Measurements from ENCODE around the gene P2RY12.

Gene P2RY12

DNA sequence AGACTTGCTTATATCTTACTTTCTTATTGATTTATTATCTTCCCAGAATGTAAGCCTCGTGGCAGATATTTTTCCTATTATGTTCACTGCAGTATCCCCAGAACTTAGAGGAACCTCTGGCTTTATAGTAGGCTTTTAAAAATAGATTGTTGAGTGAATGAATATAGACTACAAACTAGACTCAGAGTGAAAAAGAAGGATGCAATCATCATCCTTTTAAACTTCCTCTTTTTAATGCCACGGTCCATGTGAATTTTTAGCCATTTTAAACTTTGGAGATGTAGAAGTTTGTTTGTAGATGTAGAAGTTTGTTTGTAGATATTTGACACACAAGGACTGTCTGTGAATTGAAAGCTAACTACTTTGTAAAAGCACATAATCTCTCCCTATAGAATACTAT is 7.2 kb upstream of the P2RY12 start:
- TF ChIP-seq, protein P1, sequence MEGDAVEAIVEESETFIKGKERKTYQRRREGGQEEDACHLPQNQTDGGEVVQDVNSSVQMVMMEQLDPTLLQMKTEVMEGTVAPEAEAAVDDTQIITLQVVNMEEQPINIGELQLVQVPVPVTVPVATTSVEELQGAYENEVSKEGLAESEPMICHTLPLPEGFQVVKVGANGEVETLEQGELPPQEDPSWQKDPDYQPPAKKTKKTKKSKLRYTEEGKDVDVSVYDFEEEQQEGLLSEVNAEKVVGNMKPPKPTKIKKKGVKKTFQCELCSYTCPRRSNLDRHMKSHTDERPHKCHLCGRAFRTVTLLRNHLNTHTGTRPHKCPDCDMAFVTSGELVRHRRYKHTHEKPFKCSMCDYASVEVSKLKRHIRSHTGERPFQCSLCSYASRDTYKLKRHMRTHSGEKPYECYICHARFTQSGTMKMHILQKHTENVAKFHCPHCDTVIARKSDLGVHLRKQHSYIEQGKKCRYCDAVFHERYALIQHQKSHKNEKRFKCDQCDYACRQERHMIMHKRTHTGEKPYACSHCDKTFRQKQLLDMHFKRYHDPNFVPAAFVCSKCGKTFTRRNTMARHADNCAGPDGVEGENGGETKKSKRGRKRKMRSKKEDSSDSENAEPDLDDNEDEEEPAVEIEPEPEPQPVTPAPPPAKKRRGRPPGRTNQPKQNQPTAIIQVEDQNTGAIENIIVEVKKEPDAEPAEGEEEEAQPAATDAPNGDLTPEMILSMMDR (IDR thresholded peaks at IDR 0.05; ENCODE audit: insufficient read depth, low read length, poor library complexity, severe bottlenecking): no peak
- H3K27me3 ChIP-seq (replicated peaks; ENCODE audit: control insufficient read depth, insufficient read depth, low read length): no peaks in the 10 kb centered on the region

DNA sequence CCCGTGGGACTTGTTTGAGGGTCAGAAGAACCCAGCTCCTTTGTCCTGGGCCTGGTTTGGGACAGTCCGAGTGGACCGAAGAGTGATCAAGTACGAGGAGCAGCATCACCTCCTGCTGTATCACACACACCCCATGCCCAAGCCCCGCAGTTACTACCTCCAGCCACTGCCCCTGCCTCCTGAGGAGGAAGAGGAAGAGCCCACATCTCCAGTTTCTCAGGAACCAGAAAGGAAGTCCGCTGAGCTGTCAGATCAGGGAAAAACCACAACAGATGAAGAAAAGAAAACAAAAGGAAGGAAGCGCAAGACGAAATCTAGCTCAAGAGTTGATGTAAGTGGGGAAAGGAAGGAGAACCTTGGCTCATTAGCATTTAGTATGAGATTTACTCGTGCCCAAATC is 3.3 kb upstream of the P2RY12 start:
- DNase-seq (ENCODE audit: extremely low read depth, insufficient read length): peak; percentile 30
- TF ChIP-seq, protein P1 (IDR thresholded peaks at IDR 0.05; ENCODE audit: insufficient read depth, low read length, poor library complexity, severe bottlenecking): no peak
- Histone ChIP-seq H3K36me3 (ENCODE audit: control insufficient read depth, insufficient read depth, low read length) (no peaks in the 10 kb centered on the region), H3K27me3 (replicated peaks; ENCODE audit: control insufficient read depth, insufficient read depth, low read length) (no peaks in the 10 kb centered on the region), H3K4me3 (replicated peaks; ENCODE audit: low read depth, low read length) (no peak overlapping the region)

More for the DNA sequence above, 7.2 kb upstream of the P2RY12 start:
- H3K36me3 ChIP-seq (ENCODE audit: control insufficient read depth, insufficient read depth, low read length): no peaks in the 10 kb centered on the region
- H3K4me3 ChIP-seq (replicated peaks; ENCODE audit: low read depth, low read length): no peak overlapping the region
- DNase-seq (ENCODE audit: extremely low read depth, insufficient read length): no peak

DNA sequence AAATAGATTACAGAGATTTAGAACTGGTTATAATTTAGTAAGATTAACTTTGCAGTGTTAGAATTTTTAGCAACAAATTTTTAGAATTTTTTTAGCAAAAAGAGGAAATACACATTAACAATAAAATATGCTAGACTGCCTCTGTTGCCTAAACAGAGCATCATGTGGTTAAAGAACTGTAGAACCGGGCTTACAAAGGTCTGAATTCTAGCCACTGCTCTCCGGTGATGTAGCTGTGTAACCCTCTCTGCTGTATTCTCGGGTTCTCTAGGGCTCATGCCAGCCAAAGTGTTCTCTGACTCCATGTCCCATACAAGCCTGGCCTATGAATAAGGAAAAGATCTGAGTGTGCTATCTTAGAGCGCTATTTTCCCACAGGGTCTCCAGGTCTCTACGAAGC is 2.9 kb upstream of the P2RY12 start:
- TF ChIP-seq, protein P1 (IDR thresholded peaks at IDR 0.05; ENCODE audit: insufficient read depth, low read length, poor library complexity, severe bottlenecking): no peak
- H3K4me3 ChIP-seq (replicated peaks; ENCODE audit: low read depth, low read length): no peak overlapping the region
- H3K27me3 ChIP-seq (replicated peaks; ENCODE audit: control insufficient read depth, insufficient read depth, low read length): no peaks in the 10 kb centered on the region
- DNase-seq (ENCODE audit: extremely low read depth, insufficient read length): no peak
- no peaks in the 10 kb centered on the region for H3K36me3 ChIP-seq (ENCODE audit: control insufficient read depth, insufficient read depth, low read length)

DNA sequence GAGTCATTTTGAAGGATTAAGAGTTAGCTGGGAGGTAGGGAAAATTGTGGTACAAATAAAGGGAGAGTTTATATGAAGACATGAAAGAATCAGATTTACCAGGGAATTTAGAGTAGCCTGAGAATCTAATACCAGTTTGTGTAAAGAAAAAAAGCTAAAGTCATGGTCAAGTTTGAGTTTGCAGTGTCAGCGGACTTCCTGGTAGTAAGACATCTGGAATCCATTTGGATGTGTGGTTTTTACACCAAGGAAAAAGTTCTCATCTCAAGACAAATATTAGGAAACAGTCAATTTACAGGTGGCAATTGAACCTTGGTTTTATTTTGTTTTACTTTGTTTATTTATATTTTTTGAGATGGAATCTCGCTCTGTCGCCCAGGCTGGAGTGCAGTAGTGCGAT is 1.5 kb upstream of the P2RY12 start:
- H3K4me3 ChIP-seq (replicated peaks; ENCODE audit: low read depth, low read length): no peak overlapping the region
- H3K27me3 ChIP-seq (replicated peaks; ENCODE audit: control insufficient read depth, insufficient read depth, low read length): no peaks in the 10 kb centered on the region
- H3K36me3 ChIP-seq (ENCODE audit: control insufficient read depth, insufficient read depth, low read length): no peaks in the 10 kb centered on the region
- no peak for DNase-seq (ENCODE audit: extremely low read depth, insufficient read length)
- TF ChIP-seq, protein P1 (IDR thresholded peaks at IDR 0.05; ENCODE audit: insufficient read depth, low read length, poor library complexity, severe bottlenecking): no peak

DNA sequence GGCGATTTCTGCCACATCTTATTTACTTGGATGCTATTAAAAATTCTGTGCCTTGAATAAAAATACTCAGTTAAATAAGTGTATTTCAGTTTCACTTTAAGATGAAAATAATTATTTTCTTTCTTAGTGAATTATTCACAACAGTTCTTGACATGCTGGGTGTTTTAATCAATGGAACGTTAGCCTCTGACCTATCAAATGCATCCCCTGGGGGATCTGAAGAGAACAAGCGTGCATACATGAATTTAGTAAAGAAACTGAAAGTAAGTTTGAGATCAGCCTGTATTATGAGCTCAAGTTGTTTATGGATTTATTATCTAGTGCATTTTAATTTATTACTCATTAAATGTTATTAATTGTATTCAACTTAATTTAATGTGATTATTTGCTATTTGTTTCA is 597 bp downstream of the P2RY12 start:
- TF ChIP-seq, protein P1 (IDR thresholded peaks at IDR 0.05; ENCODE audit: insufficient read depth, low read length, poor library complexity, severe bottlenecking): no peak
- no peaks in the 10 kb centered on the region for H3K36me3 ChIP-seq (ENCODE audit: control insufficient read depth, insufficient read depth, low read length)
- no peak for DNase-seq (ENCODE audit: extremely low read depth, insufficient read length)
- H3K4me3 ChIP-seq (replicated peaks; ENCODE audit: low read depth, low read length): peak overlapping the region; percentile 16; the same call in 1 of the 2 replicates
- H3K27me3 ChIP-seq (replicated peaks; ENCODE audit: control insufficient read depth, insufficient read depth, low read length): no peaks in the 10 kb centered on the region

DNA sequence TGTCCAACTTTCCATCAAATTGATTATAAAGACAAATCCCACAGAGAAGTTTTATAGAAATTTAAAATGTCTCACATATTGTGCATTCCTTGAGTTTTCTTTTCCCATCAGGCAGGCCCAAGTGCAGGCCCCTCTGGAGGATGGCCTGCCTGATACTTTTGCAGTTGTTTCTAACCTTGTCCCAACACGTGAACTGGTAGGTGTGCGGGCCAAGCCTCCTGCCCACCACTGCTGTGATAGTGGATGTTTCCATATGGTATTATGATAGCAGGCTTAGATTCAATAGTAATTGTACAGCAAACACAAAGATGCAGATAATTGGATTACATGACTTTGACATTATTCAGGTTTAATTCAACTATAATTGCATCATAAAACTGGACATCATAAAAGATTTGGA is 1.4 kb downstream of the P2RY12 start:
- no peaks in the 10 kb centered on the region for H3K27me3 ChIP-seq (replicated peaks; ENCODE audit: control insufficient read depth, insufficient read depth, low read length)
- no peak for DNase-seq (ENCODE audit: extremely low read depth, insufficient read length)
- H3K4me3 ChIP-seq (replicated peaks; ENCODE audit: low read depth, low read length): no peak overlapping the region

More for the DNA sequence above, 1.4 kb downstream of the P2RY12 start:
- TF ChIP-seq, protein P1 (IDR thresholded peaks at IDR 0.05; ENCODE audit: insufficient read depth, low read length, poor library complexity, severe bottlenecking): no peak
- no peaks in the 10 kb centered on the region for H3K36me3 ChIP-seq (ENCODE audit: control insufficient read depth, insufficient read depth, low read length)

Measured in GM06990 (cell line).